AG09319 (cell line): ENCODE data around the gene NPFFR1.

Experiments
- DNase-seq: peaks from one replicate; pipeline ENCODE4 v3.0.0-alpha.2; 2010; ENCODE audit warnings: low read depth; ENCODE audit errors: extremely low read depth
- CTCF ChIP-seq: IDR thresholded peaks from 2 replicates; pipeline ENCODE4 v1.5.1; 2011; ENCODE audit warnings: low read depth, mild to moderate bottlenecking, inconsistent platforms, low read length, moderate library complexity

The NPFFR1 gene

GRCh38 chr10:70286616-70287015 lies 2.8 kb upstream of the NPFFR1 start:
- DNase-seq = no peak

GRCh38 chr10:70285476-70285831 lies 1.6 kb upstream of the NPFFR1 start:
- TF ChIP-seq CTCF = no peak
- DNase-seq = no peak

More at GRCh38 chr10:70286616-70287015, 2.8 kb upstream of the NPFFR1 start:
- no peak for TF ChIP-seq CTCF

GRCh38 chr10:70284542-70285475 lies 1.0 kb upstream of the NPFFR1 start:
- TF ChIP-seq CTCF = no peak
- DNase-seq = no peak

GRCh38 chr10:70283071-70283444 lies 746 bp downstream of the NPFFR1 start:
- TF ChIP-seq CTCF = no peak
- no peak for DNase-seq

GRCh38 chr10:70281609-70282008 lies 2.2 kb downstream of the NPFFR1 start:
- no peak for TF ChIP-seq CTCF
- DNase-seq = no peak

- no peak for TF ChIP-seq CTCF
Measured at GRCh38 chr10:70280099-70280498, 3.7 kb downstream of the NPFFR1 start.

GRCh38 chr10:70277396-70278030 lies 6.3 kb downstream of the NPFFR1 start:
- DNase-seq = no peak

More at GRCh38 chr10:70280099-70280498, 3.7 kb downstream of the NPFFR1 start:
- DNase-seq = no peak

More at GRCh38 chr10:70277396-70278030, 6.3 kb downstream of the NPFFR1 start:
- no peak for TF ChIP-seq CTCF
